ENCODE measurements around the gene PHACTR3. TPM values are rescaled to one million over a fixed set of nuclear protein-coding genes. Genes with fewer than 3 reads are reported as not detected.

PHACTR3 gene
- total RNA-seq, 1 experiment from 2014 or later: not detected

GRCh38 chr20:59794555-59794954, 190.2 kb downstream of the PHACTR3 start:
- Histone ChIP-seq H3K4me1 (ENCODE audit: insufficient read depth, low read length) (no peaks in the 10 kb centered on the region), H2AFZ (ENCODE audit: low read length) (no peak overlapping the region), H2BK120ac (ENCODE audit: low read depth, low read length, poor library complexity, severe bottlenecking) (no peak overlapping the region), H4K91ac (ENCODE audit: insufficient read length, low read depth, low read length) (no peak overlapping the region), H2BK20ac (ENCODE audit: low read depth, low read length, poor library complexity, severe bottlenecking) (no peak overlapping the region), H4K5ac (ENCODE audit: insufficient read length, low read depth, low read length) (no peak overlapping the region), H2BK5ac (ENCODE audit: insufficient read length, low read length) (no peak overlapping the region), H3K23me2 (ENCODE audit: insufficient read length, low read depth, low read length, poor library complexity, severe bottlenecking) (no peaks in the 10 kb centered on the region), H3K27ac (ENCODE audit: insufficient read length, low read depth, low read length) (no peak overlapping the region), H3K79me2 (ENCODE audit: insufficient read depth, low read length) (no peaks in the 10 kb centered on the region), H2AK5ac (ENCODE audit: insufficient read length, low read length) (no peak overlapping the region), H3K4me2 (ENCODE audit: insufficient read depth, insufficient read length, low read length) (no peak overlapping the region), H3K18ac (ENCODE audit: insufficient read length, low read depth, low read length) (no peak overlapping the region), H3K27me3 (ENCODE audit: insufficient read depth, low read length) (no peaks in the 10 kb centered on the region), H4K20me1 (ENCODE audit: control insufficient read depth, insufficient read depth, insufficient read length) (no peaks in the 10 kb centered on the region), H3K9me3 (ENCODE audit: control insufficient read depth, low read depth, low read length) (no peaks in the 10 kb centered on the region), H3K4ac (ENCODE audit: low read depth, low read length) (no peak overlapping the region), H4K8ac (replicated peaks; ENCODE audit: insufficient read length, low read depth, low read length) (no peak overlapping the region), H3K79me1 (ENCODE audit: insufficient read depth, low read depth, low read length, poor library complexity, severe bottlenecking) (no peaks in the 10 kb centered on the region), H3K23ac (ENCODE audit: insufficient read length, low read depth, low read length) (no peak overlapping the region), H2BK12ac (ENCODE audit: insufficient read length, low read depth, low read length) (no peak overlapping the region), H3K9ac (ENCODE audit: extremely low read depth, insufficient read length, low read length) (no peak overlapping the region), H3K56ac (ENCODE audit: insufficient read length, low read depth, low read length) (no peak overlapping the region), H2BK15ac (ENCODE audit: low read depth, low read length) (no peak overlapping the region), H3T11ph (ENCODE audit: low read length) (no peak overlapping the region), H3K14ac (ENCODE audit: insufficient read depth, low read length) (no peak overlapping the region)
- WGBS (ENCODE audit: extremely low coverage, insufficient read length, low lambda C conversion rate): no CpG with 5 or more reads among the region's 2 CpGs
- H3K4me1 Mint-ChIP-seq: peaks cover 0 to 2% of the 10 kb centered on the region in 2 experiments; a peak in 2 of 4 replicates
- H3K27ac Mint-ChIP-seq: no peak overlapping the region
- H3K27me3 Mint-ChIP-seq (ENCODE audit: low read depth): peaks cover 17% of the 10 kb centered on the region
- H3K36me3 Mint-ChIP-seq (ENCODE audit: insufficient read depth in 1 of 3, low read depth in 3 of 3): peaks cover 0 to 2% (median 0%) of the 10 kb centered on the region in 3 experiments; a peak in 2 of 7 replicates
- no peak for TF ChIP-seq CTCF (conservative IDR thresholded peaks at IDR 0.05)
- no peak overlapping the region for H3K4me3 Mint-ChIP-seq
- DNase-seq: no peak
- H3K9me3 Mint-ChIP-seq: peaks cover 38 to 74% of the 10 kb centered on the region in 2 experiments

Data from H9 (cell line).